Measurements from ENCODE around the gene ZNF674.

ZNF674 gene

DNA sequence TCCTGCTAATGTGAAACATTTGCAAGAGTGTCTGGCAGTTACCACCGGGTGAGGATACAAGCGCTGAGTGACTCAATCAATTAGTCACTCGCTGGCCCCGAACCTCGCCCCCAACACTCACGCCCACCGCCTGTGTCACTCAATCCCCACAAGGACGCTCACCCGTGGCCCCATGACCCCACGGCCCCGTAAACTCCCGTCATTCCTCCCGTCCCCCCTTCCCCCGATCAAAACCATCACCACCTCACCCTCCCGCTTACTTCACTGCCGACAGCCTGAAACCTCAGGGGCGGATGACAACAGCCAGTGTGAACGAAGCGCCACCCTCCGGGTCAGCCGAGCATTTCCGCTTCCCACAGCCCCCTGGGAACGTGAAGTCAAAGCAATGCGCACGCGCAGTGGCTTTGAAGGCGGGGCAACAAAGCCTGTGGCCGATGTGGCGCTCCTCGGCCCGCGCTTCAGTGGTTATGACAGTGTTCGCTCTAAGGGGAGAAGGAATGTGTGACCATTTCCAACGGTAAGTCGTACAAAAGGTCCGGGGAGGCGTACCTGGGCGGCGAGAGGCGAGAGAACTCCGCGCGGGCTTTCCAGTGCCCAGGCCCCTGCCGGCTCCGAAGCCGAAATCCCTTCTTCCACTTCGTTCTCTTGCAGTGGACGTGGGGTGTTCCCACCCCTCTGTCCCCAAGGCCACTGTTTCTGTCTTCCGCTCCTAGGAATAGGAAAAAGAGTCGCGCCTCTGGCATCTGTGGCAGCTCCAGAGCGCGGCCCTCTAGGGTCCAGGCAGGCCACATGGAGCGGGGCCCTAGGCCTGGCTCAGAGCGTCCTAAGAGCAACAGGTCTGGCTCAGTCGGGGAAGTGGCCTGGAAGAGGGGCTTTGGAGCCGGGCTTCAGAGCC lies at the start of gene ZNF674:
Gene ZNF674, minus strand, starts transcription at position 311 of the 895 bp plus-strand sequence. CDS start 3,334 bp downstream, outside the sequence.
- peak; percentile 64 for DNase-seq

DNA sequence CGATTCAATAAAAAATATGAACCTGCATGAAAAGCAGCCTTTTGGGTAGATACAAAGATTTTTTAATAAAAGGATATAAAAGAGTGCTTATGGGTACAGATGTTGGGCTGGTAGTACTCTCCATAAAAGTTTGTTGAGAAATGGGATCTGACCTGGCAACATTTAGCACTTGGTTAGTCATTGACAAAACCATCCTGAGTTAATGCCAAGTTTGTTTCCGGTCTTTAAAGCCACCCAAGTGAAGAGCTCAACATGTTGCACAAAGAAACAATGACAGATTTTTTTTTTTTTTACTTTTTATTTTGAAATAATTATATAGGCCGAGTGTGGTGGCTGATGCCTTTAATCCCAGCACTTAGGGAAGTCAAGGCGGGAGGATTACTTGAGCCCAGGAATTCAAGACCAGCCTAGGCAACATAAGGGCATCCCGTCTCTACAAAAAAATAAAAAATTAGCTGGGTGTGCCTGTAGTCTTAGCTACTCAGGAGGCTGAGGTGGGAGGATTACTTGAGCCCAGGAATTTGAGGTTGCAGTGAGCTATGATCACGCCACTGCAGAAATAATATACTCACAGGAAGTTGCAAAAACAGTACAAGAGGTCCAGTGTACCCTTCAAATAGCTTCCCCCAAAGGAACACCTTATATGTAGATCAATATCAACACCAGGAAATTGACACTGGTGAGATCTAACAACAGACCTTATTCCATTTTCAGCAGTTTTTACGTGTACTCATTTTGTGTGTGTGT lies 44.9 kb upstream of the ZNF674 start:
- DNase-seq: no peak

DNA sequence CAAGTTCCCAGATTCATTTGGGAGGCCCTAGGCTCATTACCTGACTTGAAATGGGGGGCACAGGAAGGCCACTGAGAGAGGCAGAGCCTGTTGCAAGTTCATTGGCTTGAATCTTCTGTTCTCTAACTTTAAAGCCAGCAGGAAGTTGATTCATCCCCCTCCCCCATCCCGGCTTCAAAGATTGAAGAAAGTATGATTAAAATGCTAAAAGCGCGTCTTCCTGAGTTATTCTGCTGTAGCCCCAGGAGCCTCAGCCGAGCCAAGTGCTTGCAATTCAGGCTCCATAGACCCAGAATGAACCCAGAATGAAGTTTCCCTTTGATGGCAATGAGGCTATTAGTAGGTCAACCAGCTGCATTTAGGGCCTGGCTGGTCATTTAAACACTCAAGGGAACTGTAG lies 43.0 kb upstream of the ZNF674 start:
- no peak for DNase-seq

DNA sequence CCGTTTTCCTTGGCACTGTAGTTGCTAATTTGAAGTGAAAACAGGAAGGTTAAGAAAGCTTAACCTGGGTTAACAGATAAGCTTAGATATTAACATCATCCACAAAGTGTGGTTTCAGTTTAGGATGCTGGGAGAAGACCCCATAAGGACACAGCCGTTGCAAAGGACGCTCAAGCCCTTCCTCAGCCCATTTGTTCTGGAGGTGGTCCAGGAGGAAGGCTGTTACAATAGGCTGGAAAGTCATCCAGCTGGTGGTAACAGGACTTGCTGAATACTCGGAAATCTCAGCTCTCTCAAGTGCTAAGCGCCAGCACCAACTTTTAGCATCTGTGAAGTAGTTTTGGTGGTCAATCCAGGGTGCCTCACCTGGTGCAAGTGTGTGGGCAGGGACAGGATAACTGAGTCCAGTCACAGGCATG lies 42.5 kb upstream of the ZNF674 start:
- DNase-seq: no peak

DNA sequence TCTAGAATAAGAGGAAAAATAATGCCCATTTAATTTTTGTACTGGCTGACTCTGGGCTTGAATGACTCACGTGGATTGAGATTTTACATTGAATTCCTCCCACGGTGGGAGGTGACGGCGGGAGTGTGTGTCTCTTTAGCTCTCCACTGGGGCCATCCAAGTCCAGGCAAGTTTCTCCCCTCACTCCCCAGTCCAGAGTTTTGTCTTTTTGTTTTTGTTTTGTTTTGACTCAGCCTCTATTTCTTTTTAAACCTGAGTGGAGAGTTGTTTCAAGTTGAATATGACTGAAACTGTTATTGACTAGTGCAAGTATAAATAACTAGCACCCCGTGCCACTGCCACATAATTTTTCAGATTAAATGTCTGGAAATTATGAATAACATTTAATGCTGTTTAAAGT lies 41.9 kb upstream of the ZNF674 start:
- DNase-seq: no peak

DNA sequence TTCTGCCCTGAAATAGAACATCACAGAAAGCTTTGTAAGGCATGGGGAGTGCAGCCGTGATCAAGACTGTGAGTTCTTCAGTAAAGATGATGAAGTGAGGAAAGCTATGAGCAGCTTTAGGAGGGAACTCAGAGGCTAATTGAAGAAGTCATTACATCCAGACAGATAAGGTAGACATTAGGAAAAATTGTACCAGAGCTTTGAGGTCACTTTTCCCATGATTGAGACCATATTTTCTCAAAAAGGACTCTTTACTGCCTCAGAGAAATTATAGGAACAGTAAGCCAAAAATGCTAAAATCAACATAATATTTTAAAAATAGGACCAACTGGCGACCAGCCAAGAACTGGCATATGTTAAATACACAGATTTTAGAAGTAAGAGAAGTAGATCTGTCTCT lies 39.5 kb upstream of the ZNF674 start:
- no peak for DNase-seq

DNA sequence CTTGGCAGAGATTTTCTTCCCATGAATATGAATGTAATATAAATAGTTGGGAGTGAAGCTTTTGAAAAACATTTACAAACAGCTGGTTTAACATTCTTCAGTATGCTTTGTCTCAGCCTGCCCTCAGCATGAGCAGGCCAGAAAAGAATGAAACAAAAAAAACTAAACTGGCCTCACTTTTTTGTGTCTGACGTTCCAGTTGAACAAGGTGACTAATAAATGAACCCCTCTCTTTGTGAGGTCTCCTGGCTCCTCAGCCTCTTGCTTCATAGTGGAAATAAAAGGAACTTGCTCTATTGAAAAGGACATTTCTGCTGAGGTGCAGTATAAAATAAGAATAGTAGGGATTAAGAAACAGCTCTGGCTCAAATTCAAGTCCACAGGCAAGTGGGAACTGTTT lies 37.7 kb upstream of the ZNF674 start:
- DNase-seq: no peak

DNA sequence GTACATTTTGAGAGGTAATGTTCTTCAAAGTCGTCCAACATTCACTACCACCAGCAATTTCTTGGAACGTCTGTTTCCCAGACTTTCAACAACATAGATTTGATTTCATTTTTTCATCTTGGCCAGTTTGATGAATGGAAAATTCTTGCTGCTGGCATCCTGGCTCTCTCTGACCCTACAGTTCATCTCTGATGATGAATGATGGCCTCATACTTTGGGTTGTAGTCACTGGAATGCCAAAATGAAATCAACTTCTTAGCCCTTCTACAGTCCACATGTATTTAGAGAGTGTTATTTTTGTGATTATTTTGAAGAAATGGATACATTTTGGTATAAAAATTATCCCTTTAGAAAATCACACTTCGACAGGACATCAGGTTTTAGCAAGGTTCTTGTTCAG lies 37.1 kb upstream of the ZNF674 start:
- no peak for DNase-seq

DNA sequence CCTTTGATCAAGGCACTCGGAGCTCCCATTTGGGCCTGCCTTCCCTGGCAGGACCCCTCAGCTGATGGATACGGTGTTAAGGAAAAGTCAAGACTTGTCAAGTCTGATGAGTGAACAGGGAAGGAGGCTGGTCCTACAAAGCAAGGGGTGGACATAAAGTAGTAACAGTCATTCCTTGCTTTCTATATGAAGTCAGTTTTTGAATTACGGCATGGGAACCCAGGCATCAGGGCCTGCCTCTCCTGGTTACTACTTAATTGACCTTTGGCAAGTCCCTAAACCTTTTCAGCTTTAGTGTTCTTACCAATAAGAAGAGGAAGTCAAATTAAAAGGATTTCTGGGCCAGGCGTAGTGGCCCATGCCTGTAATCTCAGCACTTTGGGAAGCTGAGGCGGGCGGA lies 35.4 kb upstream of the ZNF674 start:
- no peak for DNase-seq

DNA sequence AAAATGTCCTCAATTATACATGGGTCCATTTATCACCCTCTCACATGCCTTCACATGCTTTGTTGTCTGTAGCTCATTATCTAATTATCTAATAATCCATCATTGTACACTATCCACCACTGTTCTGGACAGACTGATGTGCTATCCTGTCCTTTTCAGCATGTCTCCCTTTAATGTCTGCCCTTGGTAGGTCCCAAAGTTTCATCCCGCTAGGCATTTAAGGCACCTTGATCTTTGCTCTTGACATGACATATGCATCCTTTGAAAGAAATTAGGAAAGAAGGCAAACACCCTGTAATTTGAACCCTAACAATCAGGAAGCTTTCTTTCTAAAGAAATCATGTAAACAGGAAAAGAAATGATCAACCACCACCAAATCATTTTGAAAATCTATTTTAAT lies 34.0 kb upstream of the ZNF674 start:
- DNase-seq: no peak

DNA sequence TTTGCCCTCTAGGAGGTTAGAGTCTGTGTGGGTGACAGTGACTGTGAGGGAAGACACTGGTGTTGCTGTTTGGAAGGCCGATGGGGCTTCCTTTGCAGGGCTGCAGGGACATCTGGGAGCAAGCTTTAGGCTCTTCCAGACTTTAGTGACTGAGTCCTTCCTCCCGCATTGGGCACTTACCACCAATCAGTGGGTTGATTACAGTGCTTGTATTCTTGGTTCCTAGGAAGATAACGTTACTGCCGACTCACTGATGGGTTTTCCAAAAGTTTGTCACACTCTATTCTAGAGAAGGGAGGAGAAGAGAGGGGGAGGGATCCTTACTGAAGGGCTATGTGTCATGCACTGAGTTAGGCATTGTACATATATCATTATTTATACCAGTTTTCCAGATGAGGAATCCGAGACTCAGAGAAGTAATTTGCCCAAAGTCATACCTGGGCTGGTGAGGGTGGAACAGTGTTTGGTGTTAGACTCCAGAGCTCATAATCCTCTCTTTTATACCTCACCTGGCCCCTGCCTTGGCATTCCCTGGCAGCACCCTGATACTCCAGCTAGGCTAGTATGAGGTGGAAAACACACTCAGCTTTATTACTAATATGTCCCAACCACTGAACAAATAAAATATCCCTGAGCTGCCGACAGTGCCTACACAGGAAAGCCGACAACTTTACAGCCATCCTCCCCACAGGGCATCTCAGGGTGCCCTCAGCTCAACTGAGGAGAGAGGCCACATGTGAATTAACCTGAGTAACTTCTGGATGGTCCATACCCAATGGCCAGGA lies 32.2 kb upstream of the ZNF674 start:
- no peak for DNase-seq

DNA sequence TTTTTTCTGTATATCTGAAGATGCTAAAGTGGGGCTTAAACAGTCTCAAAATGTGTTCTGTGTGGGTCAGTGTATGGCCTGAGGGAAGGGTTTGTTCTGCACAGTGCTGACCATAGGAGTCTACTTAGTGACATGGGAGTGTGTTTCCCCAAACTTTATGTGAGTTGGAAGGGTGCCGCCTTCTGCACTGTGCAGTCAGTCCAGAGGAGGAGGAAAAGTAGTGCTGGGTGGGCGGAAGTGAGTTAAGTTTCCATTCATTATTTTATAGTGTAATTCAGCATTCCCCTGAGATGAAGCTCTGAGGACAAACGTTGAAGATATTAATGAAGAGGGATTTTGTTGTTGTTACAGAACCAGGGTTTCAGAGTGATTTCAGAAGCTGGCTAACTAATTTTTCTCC lies 31.2 kb upstream of the ZNF674 start:
- DNase-seq: no peak

DNA sequence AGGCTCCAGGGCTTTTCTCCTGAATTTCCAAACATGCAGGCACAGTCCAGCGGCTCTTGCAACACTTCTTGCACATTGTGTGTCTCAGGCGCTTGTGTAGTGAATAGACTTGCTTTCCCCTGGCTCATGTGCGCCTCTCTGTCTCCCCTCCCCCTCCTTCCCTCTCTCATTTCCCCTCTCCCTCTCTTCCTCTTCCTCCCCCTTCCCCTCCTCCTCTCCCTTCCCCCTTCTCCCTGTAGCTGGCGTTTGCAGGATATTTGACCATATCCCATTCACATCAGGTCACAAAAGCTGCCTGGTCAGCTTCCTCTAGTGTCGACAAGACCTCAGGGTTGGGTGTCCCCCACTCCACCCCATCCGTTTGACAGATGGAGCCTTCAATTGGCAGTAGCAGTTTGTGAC lies 30.8 kb upstream of the ZNF674 start:
- no peak for DNase-seq

DNA sequence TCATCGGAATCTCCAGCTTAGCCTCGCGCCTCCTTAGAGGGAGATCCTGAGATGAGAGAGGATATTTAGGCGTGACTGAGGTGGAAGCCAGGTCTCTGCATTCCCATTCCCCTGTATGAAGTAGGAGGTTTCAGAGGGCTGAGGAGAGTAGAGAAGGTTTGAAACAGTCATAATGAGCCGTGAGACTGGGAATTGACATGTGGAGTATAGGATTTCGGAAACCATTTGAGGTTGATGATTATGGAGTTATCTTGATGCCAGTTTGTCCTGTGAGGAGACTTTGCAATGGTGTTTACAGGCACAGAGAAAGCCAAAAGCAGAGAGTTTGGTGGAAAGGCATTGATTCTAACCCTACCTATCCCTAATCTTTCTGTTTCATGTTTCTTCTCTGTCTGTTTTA lies 30.4 kb upstream of the ZNF674 start:
- DNase-seq: no peak

DNA sequence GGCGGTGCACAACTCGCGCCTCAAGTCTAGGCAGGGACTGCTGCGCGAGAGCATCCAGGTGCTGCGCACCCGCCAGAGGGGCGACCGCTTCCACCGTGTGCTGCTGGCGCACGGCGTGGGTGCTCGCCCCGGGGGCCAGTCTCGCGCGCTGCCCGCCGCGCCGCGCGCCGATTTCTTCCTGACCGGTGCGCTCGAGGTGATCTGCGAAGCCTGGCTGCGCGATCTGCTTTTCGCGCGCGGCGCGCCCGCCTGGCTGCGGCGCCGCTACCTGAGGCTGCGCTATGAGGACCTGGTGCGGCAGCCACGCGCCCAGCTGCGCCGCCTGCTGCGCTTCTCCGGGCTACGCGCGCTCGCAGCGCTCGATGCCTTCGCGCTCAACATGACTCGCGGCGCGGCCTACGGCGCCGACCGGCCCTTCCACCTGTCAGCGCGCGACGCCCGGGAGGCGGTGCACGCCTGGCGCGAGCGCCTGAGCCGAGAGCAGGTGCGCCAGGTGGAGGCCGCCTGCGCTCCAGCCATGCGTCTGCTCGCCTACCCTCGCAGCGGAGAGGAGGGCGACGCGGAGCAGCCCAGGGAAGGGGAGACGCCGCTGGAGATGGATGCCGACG lies 29.7 kb upstream of the ZNF674 start:
- DNase-seq: no peak

DNA sequence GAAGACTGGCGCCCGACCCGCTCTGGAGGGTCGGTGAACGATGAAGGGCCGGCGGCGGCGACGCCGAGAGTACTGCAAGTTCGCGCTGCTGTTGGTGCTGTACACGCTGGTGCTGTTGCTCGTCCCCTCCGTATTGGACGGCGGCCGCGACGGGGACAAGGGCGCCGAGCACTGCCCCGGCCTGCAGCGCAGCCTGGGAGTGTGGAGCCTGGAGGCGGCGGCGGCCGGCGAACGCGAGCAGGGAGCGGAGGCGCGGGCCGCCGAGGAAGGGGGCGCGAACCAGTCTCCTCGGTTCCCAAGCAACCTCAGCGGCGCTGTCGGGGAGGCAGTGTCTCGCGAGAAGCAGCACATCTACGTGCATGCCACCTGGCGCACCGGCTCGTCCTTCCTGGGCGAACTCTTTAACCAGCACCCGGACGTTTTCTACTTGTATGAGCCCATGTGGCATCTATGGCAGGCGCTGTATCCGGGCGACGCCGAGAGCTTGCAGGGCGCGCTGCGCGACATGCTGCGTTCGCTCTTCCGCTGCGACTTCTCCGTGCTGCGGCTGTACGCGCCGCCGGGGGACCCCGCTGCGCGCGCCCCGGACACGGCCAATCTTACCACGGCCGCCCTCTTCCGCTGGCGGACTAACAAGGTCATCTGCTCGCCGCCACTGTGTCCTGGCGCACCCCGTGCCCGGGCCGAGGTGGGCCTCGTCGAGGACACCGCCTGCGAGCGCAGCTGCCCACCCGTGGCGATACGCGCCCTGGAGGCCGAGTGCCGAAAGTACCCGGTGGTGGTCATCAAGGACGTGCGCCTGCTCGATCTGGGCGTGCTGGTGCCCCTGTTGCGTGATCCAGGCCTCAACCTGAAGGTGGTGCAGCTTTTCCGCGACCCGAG lies 28.9 kb upstream of the ZNF674 start:
- no peak for DNase-seq

DNA sequence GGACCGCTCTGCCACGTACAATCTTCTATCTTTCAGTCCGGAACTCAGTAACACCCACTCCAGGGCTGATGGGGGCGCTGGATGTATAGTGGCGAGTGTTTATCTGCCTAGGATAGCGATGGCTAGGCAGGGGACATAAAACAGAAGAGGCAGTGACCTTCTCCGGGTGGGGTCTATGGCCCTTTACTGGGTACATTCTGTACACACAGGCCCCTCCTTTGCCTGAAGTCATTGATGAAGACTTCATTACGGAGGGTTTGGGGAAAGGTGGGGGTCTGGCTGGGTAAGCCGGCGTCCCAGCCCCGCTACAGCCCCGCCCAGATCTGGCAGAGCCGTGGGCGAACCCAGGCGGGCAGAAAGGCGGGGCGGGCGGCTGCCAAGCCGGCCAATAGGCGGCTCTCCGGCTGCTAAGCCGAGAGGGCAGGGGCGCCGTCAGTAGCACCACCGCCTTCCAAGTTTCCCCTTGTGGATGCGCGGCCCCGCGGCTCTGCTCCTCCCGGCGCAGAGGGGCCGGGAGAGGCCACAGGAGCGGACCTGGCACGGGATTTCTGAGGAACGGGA lies 28.2 kb upstream of the ZNF674 start, which contains the start of gene CHST7:
Gene CHST7, plus strand, starts transcription at position 435 of the 561 bp plus-strand sequence. CDS start 167 bp downstream, outside the sequence.
- peak; percentile 6 for DNase-seq

DNA sequence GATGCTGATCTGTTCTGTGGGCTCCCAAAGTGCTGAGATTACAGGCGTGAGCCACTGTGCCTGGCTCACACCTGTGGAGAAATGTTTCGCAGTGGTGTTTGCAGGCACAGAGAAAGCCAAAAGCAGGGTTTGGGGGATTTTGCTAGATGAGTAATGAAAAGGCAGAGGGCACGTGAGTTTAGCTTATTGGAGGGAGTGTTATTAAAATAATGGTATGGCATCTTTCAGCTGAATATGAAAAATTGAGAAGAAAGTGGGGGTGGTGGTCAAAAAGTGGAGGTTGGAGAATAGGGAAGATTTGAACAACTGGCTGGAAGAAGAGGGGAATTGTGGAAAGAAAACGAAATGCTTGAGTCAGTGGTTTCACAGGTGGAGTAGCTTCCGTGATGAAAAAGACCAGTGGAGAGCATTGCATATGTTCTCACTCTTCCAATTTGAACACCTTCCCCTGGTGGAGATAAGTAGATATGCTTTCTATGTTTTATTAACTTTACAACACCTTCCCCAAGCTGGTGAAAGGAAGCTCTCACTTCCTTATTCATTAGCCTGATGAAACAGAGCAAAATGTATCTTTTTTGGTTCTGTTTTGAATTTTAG lies 27.2 kb upstream of the ZNF674 start:
- DNase-seq: no peak

DNA sequence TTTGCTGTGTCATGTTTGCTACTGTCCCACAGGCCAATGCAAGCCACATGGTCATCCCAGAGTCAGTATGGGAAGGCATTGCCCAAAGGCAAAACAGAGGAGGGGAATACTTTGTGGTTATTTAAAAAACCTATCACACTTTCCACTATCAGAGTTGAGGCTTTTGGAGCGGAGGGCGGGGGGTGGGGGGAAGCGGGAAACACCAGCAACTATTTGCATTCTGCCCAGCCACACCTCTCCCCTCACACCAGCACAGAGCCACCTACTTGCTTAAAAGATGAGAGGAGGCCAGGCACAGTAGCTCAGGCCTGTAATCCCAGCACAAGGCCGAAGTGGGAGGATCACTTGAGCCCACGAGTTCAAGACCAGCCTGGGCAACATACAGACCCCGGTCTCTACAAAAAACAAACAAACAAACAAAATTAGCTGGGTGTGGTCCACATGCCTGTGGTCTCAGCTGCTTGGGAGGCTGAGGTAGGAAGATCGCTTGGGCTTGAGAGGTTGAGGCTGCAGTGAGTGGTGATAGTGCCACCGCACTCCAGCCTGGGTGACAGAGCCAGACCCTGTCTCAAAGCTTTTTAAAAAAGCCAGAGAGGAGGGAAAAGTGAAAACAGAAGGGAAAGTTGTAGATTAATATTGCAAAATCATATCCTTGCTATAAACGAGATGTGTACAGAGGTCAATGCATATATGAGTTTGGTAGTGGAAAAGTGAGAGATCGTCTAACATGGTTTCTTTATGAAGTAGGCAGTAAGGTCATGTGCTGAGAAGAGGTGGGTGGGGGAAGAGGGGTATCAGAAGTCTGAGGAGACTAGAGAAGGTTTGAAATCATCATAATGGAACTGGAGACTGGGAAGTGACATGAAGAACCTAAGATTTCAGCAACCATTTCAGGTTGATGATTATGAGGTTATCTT lies 26.5 kb upstream of the ZNF674 start:
- DNase-seq: no peak

DNA sequence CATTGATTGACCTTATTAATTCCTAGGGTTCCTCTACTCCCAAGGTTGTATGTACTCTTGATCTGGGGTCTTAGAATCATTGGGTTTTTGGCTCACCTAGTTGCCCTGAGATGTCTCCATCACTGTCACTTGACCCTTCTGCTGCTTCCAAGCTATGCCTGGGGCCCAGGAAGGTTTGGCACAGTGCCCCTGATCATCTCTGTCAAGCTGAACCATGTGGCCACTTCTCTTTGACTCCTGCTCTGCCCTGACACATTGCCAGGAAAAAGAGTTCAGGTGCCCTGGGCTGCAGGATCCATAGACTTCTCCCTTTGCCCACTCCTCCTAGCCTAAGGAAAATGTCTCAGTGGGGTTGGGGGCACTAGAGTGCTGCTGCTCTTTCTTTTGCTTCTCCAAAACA lies 24.4 kb upstream of the ZNF674 start:
- no peak for DNase-seq
